GM12878 (cell line): ENCODE results near the gene FOXN4. TPM values are rescaled to one million over a fixed set of nuclear protein-coding genes. Genes with fewer than 3 reads are reported as not detected.

ENCODE experiments used
- ATAC-seq: fragments of 200-7000 bp; cut with Tn5 transposase; 3 replicates; pipeline ENCODE4 v1.9.1; 2020; ENCODE audit warnings: mild to moderate bottlenecking, moderate library complexity
- BruUV-seq: library from RNA; stranded (reverse); fragments of 400-500 nt; replicated peaks from 2 replicates; lab custom pipeline; 2021; lab: Mats Ljungman, UMichigan
- CTCF ChIA-PET: fragments of 300-600 bp; sonication (Branson Sonifier 250); formaldehyde crosslinking; extraction: SDS; loops from one replicate; lab custom pipeline; 2021; ENCODE audit warnings: inconsistent platforms; lab: Yijun Ruan, JAX
- POLR2A ChIA-PET: fragments of 350-600 bp; formaldehyde crosslinking; extraction: SDS; loops from one replicate; lab custom pipeline; 2021; ENCODE audit warnings: inconsistent platforms; lab: Charles Lee
- RAD21 ChIA-PET: fragments of 300-600 bp; sonication (Branson Sonifier 250); formaldehyde crosslinking; loops from one replicate; lab custom pipeline; 2023; ENCODE audit warnings: antibody characterized with exemption; ENCODE audit not compliant: unreplicated experiment; lab: Charles Lee
- SMC1A ChIA-PET: fragments of 300-600 bp; sonication (Branson Sonifier 250); formaldehyde crosslinking; loops from one replicate; lab custom pipeline; 2023; ENCODE audit not compliant: unreplicated experiment, uncharacterized antibody; lab: Charles Lee
- DNase-seq: peaks from one replicate; pipeline ENCODE4 v3.0.0-alpha.2; 2011; ENCODE audit warnings: low read depth, low spot score
- FAIRE-seq: peaks from 3 replicates; lab custom pipeline; 2011; peaks lifted over from hg19 to GRCh38; lab: Jason Lieb, UNC
- H2AFZ ChIP-seq: 2 replicates; pipeline ENCODE4 v1.6.0; 2011; ENCODE audit warnings: low read depth, low read length, control low read depth; ENCODE audit not compliant: control insufficient read depth
- H3K27ac ChIP-seq: 2 replicates; pipeline ENCODE4 v1.5.1; 2011; ENCODE audit warnings: control low read depth; ENCODE audit not compliant: control insufficient read depth, insufficient read depth
- H3K27me3 ChIP-seq, 2 experiments: replicated peaks in 1 of 2; 2 replicates each; pipeline versions ENCODE4 v1.6.0 to v1.6.1; 2011; ENCODE audit warnings: low read length in 1 of 2; ENCODE audit not compliant: control insufficient read depth in 2 of 2, insufficient read depth in 2 of 2
- H3K36me3 ChIP-seq, 2 experiments: 2 replicates each; pipeline ENCODE4 v1.5.1; 2011; ENCODE audit warnings: low read length in 1 of 2; ENCODE audit not compliant: control insufficient read depth in 2 of 2, insufficient read depth in 2 of 2
- H3K4me1 ChIP-seq: 2 replicates; pipeline ENCODE4 v1.6.1; 2011; ENCODE audit warnings: mild to moderate bottlenecking, low read length, moderate library complexity, mixed read lengths; ENCODE audit not compliant: control insufficient read depth, insufficient read depth
- H3K4me2 ChIP-seq: 2 replicates; pipeline ENCODE4 v1.6.0; 2011; ENCODE audit warnings: control low read depth; ENCODE audit not compliant: control insufficient read depth, insufficient read depth
- H3K4me3 ChIP-seq: fragments of 200-600 bp; sonication (generic); 2 replicates; pipeline ENCODE4 v1.5.1; 2016
- H3K79me2 ChIP-seq: 2 replicates; pipeline ENCODE4 v1.6.0; 2011; ENCODE audit warnings: low read length; ENCODE audit not compliant: control insufficient read depth, insufficient read depth
- H3K9ac ChIP-seq: 2 replicates; pipeline ENCODE4 v1.8.0; 2011; ENCODE audit warnings: low read length, control low read depth, mixed read lengths; ENCODE audit not compliant: control insufficient read depth, insufficient read depth
- H3K9me3 ChIP-seq: replicated peaks from 3 replicates; pipeline ENCODE4 v1.5.1; 2011; ENCODE audit warnings: mild to moderate bottlenecking, low read length; ENCODE audit not compliant: control insufficient read depth, insufficient read depth
- H4K20me1 ChIP-seq: 2 replicates; pipeline ENCODE4 v1.6.0; 2011; ENCODE audit not compliant: control insufficient read depth, insufficient read depth
- PML ChIP-seq: IDR thresholded peaks from 2 replicates; pipeline ENCODE4 v1.6.1; 2012; ENCODE audit warnings: low read length, inconsistent platforms
- SMAD1 ChIP-seq: fragments of 450-650 bp; IDR thresholded peaks from 2 replicates; pipeline ENCODE4 v1.6.1; 2018; ENCODE audit warnings: mild to moderate bottlenecking, low read depth; ENCODE audit not compliant: partially characterized antibody
- SP1 ChIP-seq: IDR thresholded peaks from one replicate; pipeline ENCODE4 v1.6.1; 2011; ENCODE audit warnings: low read depth, low read length
- TCF12 ChIP-seq: IDR thresholded peaks from 2 replicates; pipeline ENCODE4 v1.6.1; 2011; ENCODE audit warnings: low read depth, mild to moderate bottlenecking, low read length
- ZNF687 ChIP-seq: fragments of 450-650 bp; IDR thresholded peaks from 2 replicates; pipeline ENCODE4 v1.6.1; 2017; ENCODE audit warnings: mild to moderate bottlenecking, moderate library complexity
- WGBS: methylation state at CpG from one replicate; pipeline ENCODE4 v1.1.6; 2016; ENCODE audit warnings: low lambda C conversion rate; ENCODE audit not compliant: insufficient replicate concordance, insufficient coverage; ENCODE audit errors: missing lambda C conversion rate; 5-methylcytosine and 5-hydroxymethylcytosine counted together
- in situ Hi-C: fragments of 300-500 bp; cut with MboI; formaldehyde crosslinking; loops from 9 replicates; pipeline ENCODE4 v1.14.3; 2018; ENCODE audit warnings: mixed read lengths
- intact Hi-C: fragments of 100-400 bp; cut with micrococcal nuclease; formaldehyde crosslinking; loops from one replicate; pipeline ENCODE4 v1.14.2; 2022; ENCODE audit not compliant: unreplicated experiment
- polyA plus RNA-seq, 11 experiments: library from polyadenylated mRNA; depleted of rRNA in 4 of 11; unstranded in 6 of 11; stranded (reverse) in 5 of 11; fragments of >200 nt; fragmentation: Nextera tagmentation in 4 of 11; fragmentation: Illumina TruSeq in 1 of 11; extraction: Ambion mirVana in 4 of 11; extraction: Trizol in 1 of 11; gene quantifications; 1 replicate in 1 of 11; 2 replicates in 10 of 11; pipeline versions ENCODE4 v1.2.1 to v1.2.3, GENCODE V29; 2011 to 2016; ENCODE audit warnings: inconsistent platforms in 2 of 11, missing spikeins in 2 of 11, low read depth in 1 of 11
- total RNA-seq, 4 experiments: library from RNA; depleted of rRNA in 3 of 4; stranded (reverse); fragments of >200 nt in 3 of 4; fragmentation: Illumina TruSeq in 1 of 4; extraction: Trizol in 1 of 4; gene quantifications; 2 replicates each; pipeline versions ENCODE4 v1.2.1 to v1.2.3, GENCODE V29; 2013 to 2021

Gene FOXN4
- total and polyA plus RNA-seq, 10 of the 15 experiments (the other 5 are each of a cell fraction or from before 2014, with no cell fraction given) = not detected

- ChIA-PET CTCF (no interaction called here), RAD21 (no interaction called here)
- H2AFZ ChIP-seq = no peak overlapping the region
- TF ChIP-seq ZNF687 (no peak), SP1 (no peak), SMAD1 (no peak), PML (no peak), TCF12 (no peak)
- TF ChIP-seq, all 136 proteins: peak for 0
- DNase-seq (no peak), FAIRE-seq (no peak), ATAC-seq (no peak)
- intact Hi-C loops = no loop called here
- no peaks in the 10 kb centered on the region for H4K20me1 ChIP-seq
- no peak overlapping the region for H3K4me3 ChIP-seq
- no peaks in the 10 kb centered on the region for H3K4me1 ChIP-seq
- H3K9ac ChIP-seq = no peak overlapping the region
- H3K36me3 ChIP-seq = no peaks in the 10 kb centered on the region
- in situ Hi-C loops = no loop called here
- ChIA-PET POLR2A (no interaction called here), SMC1A (interaction anchor here (0.7 kb wide), 1 partner anchor 108 kb away, joined by 3 read pairs; no protein-coding TSS in a partner anchor)
- no peak overlapping the region for H3K27ac ChIP-seq
- no peaks in the 10 kb centered on the region for H3K27me3 ChIP-seq
- no peak overlapping the region for H3K4me2 ChIP-seq
- BruUV-seq = no TSS peak
- whole genome bisulfite sequencing = 47% methylated on average over 1 of the region's 1 CpG
- H3K9me3 ChIP-seq = no peaks in the 10 kb centered on the region
- H3K79me2 ChIP-seq = no peaks in the 10 kb centered on the region
Measured at GRCh38 chr12:109259545-109259895, 49.6 kb downstream of the FOXN4 start.
